ENCODE measurements around the gene RASL11A.
"Not testable (repeated sequence)": the region's sequence is repeated elsewhere in the genome, so short reads cannot be mapped to it uniquely, and the experiment has no call there.

The RASL11A gene

DNA sequence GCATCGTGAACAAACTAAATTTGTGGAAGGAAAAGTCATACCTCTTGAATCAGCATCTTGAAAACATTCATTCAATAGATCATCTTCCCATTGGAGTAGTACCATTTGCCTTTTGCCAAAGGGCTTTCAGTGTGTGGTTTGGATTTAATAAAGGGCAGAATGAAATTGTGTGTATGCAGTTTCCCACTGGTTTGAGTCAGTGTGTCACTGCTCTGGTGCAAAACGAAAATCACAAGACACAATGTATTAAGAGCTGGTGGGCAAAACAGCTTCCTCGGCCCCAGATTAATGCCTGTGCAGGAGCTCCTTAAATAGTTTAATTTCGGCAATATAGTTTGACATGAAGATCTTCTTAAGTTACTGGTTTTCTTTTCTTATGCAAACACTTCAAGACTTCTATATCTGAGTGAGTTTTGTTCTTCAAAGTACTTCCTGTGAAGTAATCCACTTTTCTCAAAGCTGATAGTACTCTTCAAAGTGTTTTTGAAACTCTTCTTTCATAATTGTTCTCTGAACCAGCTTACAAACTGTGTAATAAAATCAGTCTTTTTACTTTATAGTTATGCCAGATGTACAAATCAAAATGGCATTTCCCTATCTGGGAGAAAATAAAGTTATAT, 32.1 kb downstream of the RASL11A start:
- DNase-seq, result no peak

DNA sequence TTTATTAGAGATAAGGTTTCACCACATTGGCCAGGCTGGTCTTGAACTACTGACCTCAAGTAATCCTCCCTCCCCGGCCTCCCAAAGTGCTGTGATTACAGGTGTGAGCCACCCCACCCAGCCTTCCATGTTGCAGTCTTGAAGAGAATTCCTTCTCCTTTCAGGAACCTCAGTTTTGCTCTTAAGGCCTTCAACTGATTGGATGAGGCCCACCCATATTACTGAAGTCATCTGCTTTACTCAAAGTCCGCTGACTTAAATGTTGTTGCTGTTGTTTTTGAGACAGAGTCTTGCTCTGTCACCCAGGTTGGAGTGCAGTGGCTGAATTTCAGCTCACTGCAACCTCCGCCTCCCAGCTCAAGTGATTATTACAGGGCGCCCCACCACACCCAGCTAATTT, 33.5 kb downstream of the RASL11A start:
- DNase-seq, result no peak

DNA sequence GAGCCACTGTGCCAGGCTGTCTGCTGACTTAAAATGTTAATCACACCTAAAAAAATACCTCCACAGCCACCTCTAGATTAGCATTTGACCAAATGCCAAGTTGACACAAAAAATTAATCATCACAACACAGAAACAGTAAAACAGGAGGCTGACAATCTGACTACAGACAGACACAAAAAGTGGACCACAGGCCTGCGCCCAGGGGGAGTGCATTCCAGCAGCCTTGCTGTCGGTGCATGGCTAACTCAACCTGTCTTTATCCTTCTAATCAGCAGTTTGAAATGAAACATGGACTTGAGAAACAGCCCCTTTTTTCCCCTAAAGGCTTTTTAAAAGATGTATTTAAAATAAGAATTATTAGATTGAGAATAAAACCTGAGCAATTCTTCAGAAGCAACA, 34.0 kb downstream of the RASL11A start:
- DNase-seq, result no peak

DNA sequence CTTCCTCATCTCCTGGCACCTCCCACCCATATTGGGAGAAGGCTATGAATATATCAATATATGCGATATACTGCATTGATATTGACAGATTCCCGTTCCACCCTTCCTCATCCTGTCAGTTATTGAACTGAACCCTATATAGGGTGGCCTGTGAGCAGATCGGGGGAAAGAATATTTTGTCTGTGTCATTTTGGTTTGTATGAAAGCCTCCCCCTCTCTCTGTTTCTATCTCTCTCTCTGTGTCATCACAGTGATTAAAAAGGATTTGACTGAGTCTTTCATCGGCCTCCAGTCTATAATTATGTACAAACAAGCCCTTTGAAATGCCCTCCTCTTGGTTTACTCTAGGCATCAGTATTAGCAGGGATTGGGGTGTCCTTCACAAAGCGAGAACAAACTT, 35.7 kb downstream of the RASL11A start:
- no peak for DNase-seq

DNA sequence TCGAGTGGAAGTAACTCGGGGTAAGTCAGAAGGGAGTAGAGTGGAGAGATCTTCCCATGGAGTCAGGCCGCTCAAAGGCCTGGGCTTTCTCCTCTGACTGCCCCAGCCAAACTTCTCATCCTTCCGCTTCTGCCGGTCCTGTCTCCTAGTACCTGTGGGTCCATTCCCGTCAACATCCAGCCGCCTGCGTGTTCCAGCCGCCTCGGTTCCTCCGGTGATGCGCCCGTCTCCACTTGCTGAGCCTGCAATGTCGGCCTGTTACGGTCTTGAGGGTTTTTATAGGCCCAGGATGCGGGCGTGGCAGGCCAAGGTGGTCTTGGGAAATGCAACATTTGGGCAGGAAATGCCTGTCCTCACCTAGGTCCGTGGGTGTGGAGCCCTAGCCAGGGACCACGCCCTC, 38.3 kb downstream of the RASL11A start:
- DNase-seq, result no peak

DNA sequence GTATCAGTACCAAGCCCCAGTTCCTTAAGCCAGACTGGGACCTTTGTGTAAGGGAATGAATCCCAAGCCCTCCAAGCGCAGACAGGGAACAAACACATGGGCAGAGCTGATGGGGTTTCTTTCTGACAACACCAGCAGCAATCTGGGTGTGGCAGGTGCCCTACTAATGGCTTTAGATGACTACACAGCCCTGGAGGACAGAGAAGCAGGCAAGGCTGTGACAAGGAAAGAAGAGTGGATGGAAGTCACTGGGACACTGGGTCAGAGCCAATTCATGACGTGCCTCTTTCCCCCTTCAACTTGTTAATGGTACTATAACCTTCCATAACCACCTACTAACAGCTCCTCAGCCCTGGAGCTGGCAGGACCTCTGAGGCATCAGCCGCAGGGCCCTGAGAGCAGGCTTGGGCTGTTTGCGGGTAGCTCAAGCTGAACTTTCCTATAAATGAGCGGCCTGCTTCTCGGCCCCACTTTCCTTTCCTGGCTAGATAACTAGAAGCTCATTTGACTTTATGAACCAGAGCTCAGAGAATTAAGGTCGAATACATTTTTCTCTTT, 38.9 kb downstream of the RASL11A start:
- no peak for DNase-seq

DNA sequence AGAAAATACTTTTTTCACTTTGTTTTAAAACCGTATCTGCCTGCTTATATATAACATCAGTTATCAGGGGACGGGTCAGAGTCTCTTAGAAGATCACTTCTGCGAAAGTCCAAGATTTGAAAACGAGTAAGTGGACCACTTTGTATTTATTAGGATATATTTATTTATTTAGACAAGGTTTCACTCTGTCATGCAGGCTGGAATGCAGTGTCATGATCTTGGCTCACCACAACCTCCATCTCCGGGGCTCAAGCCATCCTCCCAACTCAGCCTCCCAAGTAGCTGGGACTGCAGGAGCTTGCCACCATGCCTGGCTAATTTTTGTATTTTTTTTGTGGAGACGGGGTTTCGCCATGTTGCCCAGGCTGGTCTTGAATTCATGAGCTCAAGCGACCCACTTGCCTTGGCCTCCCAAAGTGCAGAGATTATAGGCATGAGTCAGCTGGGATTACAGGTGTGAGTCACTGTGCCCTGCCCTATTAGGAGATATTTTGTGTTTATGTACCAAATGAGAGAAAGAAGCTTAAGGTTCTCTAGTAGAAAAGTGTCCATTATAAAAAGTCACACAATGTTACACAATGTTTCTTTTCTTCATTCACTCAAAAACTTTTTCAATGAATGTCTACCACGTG, 39.5 kb downstream of the RASL11A start:
- DNase-seq, result no peak

DNA sequence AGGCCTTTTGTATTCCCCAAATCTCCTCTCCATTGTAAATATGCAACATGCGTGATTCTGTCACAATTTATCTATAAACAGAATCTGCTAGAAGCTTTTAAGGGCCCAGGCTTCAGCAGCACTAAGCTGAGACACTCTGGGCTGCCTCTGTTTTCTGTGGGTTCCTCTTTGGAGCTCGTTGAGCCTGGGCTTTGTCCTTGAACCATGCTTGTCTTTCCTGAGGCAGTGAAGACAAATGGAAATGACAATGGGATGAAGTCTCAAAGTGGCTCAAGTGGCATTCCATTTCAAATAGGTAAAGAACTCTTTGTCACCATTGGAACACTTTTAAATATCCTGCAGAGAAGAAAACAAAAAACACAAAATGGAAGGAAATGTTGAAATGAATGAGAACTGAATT, 40.3 kb downstream of the RASL11A start:
- DNase-seq, result no peak

DNA sequence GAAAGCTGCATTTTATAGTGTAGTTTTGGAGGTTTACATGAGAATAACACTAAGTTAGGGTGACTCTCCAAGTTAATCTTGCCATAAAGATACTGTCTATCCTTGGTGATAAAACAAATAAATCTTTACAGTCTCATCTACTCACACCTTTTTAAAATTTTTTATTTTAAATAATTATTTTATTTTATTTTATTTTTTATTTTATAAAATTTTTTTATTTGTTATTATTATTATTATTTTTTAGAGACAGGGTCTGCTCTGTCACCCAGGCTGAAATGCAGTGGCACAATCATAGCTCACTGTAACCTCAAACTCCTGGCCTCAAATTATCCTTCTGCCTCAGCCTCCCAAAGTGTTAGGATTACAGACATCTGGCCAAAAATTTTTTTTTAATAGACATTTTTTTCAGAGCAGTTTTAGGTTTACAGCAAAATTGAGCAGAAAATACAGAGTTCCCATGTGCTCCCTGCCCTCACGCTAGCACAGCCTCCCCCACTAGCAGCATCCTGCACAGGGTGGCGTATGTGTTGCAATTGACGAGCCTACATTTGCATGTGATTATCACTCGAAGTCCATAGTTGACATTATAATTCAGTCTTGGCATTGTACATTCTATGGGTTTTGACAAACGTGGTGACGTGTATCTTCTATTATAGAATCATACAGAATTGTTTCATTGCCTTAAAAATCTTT, 41.0 kb downstream of the RASL11A start:
- DNase-seq, result no peak

DNA sequence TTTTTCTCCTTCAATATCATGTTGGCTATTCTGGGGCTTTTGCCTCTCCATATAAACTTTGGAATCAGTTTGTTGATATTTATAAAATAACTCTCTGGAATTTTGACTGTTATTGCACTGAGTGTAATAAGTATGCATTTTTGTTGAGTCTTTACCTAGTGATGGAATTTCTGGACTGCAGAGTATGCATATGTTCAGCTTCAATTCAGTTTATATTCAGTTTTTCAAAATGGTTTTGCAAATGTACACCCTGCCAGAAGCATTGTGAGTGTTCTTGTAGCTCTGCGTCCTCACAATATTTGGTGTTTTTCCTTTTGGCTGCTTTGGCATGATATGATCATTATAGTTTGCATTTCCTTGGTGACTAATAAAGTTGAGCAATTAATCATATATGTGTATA, 43.1 kb downstream of the RASL11A start:
- DNase-seq, result no peak

DNA sequence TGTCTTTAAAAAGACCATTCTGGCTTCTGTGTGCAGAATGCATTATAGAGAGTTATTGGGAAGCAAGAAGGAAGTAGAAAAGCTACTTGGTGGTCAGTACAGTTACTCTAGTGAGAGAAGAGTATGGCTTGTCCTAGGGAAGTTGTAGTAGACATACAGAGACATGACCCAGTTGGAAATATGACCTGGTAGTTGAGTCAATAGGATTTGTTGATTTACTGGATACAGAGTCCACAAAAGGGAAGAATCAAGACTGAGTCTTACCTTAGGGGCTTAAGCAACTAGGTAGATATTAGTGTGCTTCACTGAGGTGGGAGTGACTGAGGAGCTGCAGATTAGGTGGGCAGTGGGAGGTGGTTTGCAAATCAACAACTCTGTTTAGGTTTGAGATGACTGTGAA, 48.8 kb downstream of the RASL11A start:
- no peak for DNase-seq

DNA sequence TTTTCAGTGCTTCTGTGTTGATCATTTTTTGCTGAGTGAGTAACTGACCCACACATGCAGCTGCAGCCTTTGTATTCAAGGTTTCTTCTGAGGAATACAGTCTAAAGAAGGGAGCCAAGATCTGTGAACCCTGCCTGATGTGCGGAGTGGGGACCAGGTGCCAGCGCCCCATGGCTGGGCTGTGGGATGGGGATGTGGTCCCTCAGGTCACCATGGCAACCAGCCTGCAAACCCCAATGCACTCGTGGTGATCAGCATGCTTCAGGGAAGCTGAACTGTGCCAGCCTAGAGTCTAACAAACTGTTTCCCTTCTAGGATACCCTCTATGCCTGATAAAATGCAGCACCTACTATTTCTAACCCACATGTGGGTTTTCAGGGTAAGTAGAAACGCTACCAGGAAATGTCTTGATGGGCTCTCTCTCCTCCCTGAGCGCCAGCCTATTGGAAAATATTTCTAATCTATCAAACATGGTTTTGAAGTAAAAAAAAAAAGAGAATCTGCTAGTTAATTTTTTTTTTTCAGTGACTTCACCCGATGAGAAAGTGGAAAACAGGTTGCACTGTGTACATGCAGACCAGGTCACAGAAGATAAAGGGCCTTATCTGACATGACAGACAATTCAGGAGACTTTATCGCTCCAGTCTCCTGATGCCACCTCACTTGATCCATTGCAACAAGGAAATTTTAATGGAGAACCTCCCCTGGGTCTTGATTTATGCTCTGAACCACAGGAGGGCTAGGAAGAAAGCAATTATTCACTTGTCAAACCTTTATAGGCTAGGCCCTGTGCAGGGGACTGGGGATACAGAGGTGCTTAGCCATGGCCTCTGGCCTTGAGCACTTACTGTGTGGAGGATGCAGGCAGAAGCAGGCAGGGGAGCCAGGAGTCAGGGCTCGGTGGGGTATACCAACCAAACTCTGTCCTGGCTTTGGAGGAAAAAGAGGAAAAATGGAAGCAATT, 51.1 kb downstream of the RASL11A start:
- DNase-seq, result no peak

DNA sequence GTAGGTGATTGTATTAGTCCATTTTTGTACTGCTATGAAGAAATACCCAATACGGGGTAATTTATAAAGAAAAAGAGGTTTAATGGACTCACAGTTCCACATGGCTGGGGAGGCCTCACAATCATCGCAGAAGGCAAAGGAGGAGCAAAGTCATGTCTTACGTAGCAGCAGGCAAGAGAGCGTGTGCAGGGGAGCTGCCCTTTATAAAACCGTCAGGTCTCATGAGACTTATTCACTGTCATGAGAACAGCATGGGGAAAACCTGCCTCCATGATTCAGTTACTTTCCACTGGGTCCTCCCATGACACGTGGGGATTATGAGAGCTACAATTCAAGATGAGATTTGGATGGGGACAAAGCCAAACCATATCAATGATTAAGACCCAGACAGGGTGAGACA, 51.8 kb downstream of the RASL11A start:
- DNase-seq, result not testable (repeated sequence)
